Activated CD4-positive, alpha-beta T cell treated with anti-CD3 and anti-CD28 coated beads, Interleukin-2, Interleukin-4, amounts not matched to agents 100 ng/mL and 50 ng/mL, durations not matched to agents 16 hours and 8 hours (primary cell): ENCODE data around the gene MPEG1.

Experiments used
- DNase-seq: peaks from one replicate; pipeline ENCODE4 v3.0.0-alpha.2; 2020; ENCODE audit warnings: low spot score

MPEG1 gene

DNA sequence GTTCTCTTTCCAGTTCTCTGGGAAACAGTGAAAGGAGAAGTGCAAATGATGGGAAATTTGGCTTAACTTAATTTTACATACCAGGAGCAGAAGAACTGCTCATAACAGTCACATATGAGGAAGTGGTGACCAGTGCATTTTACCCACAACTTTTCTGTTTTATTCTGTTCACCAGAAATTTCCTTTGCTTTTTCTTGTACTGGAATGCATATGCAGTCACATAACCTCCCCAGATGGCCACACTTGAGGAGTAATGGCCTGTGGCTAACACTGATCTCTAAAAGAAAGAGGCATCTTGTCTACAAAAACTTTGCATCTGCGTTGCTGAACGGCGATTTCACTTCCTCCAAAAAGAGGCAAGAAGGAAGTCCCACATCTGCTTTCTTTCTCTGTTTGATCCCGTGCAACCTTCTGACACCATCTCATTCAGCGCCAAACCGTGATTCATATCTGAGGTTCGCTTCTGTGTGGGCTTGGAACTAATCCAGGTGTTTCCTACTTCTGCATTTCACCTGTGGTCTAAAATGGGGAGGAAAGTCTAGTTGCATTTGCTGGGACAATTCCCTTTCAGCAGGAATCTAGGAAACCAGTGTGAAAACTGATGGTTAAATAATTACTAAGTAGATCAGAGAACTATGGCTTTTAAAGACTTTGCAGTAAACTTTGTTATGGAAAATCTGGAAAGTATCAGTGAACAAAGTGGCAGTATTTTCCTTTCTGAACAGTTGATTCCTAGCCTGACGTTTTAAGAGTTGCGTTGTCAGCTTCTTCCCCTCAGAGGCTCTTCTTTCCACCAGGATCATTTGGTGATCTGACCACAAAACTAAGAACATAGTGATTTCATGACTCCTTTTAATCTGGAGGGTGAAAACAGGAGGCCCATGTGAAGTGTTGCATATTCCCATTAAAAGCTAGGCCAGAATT is 4.2 kb upstream of the MPEG1 start:
- peak; percentile 17 for DNase-seq

DNA sequence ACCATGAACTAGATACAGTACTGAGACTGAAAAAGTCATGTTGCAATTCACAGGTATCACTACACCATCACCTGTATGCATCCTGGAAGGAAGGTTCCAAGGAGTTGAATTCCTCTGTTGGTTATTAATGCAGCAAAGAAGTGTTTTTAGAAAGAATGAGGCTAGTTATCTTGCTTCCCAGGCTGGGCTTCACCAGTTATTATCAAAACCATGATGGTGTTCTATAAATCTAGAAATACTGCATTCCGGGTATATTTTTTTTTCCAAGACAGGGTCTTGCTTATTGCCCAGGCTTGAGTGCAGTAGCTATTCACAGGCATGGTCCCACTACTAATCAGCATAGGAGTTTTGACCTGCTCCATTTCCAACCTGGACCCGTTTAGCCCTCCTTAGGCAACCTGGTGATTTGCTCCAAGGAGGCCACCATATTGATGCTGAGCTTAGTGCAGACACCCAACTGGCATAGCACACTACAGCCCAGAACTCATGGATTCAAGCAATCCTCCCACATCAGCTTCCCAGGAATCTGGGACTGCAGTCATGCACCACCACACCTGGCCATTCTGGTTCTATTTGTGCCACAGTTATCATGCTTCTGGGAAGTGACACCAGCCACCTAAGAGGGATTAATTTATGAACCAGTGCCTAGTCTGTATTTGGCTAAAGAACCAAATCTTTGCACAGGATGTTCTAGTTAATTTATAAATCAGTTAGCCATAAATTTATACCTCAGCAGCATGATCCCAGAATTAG is 1.6 kb upstream of the MPEG1 start:
- no peak for DNase-seq

DNA sequence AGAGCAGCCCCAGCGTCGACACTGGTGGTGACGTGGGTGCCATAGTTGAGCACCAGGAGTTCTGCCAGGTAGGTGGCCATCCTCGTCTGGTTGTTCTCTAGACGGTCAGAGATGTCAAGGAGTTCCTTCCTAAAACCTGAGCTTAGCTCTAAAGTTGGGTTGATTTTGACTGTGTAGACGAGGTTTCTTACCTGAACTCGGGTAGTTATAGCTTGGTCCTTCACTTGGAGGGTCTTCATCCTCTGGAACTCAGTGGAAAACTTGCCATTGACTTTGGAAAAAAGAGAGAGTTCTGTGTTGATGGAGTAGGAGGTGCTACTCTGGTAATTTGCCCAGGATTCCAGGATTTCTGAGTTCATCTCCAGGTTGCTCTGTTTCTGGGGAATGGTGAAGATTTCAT is 505 bp downstream of the MPEG1 start:
- DNase-seq = no peak

DNA sequence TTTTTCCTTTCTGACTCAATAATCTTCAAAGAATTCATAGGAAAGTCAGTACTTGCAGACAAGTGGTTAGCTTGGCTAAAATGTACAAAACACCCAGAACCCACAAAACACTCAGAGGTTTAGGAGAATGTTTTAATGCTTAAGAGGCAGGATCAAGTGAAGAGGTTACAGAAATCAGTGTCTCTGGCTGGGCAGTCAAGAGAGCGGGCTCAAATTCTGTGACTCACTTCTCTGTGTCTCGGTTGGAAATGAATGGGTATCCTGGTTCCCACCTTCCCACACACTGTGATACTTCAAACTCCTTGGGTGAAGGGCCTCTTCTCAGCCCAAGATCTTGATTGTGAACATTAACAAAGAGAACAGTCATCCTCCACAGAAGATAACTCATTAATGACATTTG is 3.8 kb downstream of the MPEG1 start:
- DNase-seq = no peak

DNA sequence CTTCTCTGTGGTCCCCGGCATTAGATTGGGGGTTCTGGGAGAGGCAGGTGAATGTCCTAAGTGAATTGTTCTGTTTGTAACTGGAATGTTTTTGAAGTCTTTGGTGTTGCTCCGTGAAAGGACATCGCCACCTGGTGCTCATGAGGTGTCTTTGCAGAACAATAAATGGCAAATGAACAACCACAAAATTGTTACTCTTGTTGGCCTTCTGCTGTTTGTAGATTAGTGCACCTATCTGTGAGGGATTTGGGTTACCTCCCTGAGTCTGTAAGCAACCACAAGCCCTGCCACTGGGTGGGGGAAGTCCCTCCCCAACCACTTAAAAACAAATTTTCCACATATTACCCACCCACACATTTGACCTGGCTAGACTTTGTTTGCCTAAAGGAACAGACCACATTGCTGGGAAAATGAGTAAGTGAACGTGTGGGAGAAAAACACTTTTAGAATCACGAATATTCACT is 4.7 kb downstream of the MPEG1 start:
- DNase-seq = peak; percentile 35

DNA sequence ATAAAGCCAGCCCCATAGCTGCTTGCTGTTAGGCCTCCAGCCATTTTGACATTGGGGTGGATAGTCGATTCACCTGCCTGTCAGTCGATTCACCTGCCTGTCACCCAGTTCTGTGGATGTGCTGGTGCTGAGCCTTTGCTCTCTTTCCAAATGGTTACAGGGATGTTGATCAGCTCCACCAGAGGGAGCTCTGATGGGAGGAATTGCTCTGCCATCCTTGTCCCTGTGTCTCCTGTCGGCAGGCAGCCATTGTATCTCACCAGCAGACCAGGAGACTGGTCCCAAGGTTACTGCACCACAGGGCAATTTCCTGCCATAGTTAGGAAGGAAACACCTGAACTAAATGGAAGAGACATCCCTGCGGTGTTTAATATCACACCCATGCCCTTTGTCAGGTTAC is 6.1 kb downstream of the MPEG1 start:
- peak; percentile 16 for DNase-seq

DNA sequence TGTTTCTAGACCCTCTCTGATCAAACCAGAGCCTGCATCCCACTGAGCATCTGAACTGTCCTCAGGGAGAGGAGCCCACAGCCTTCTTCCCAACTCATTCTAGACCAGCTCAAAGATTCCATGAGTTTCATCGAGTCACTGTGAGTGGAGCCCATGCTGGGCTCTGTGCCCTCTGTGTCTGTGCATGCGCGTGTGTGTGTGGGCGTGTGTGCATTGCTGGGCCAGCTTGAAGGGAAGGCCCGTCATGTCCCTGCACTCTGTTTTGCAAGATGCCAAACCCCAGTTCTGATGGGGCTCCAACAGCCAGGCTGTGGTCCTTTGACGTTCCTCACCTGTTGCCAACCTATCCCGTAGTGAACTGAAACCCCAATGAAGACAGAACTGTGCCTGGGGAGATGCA is 7.1 kb downstream of the MPEG1 start:
- DNase-seq = no peak

DNA sequence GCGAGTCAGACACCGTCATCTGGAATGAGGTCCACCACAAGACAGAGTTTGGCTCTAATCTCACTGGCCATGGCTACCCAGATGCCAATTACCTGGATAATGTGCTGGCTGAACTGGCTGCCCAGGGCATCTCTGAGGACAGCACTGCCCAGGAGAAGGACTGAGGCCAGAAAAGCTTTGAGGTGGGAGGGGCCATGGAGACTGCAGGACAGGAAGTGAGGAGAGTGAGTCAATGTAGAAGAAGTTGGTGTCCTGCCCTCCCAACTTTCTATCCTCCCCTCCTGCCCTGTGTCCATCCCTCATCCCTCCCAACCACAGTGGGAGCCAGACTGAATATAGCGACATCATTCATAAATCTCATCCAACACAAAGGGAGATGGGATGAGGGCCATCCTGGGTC is 8.0 kb downstream of the MPEG1 start:
- DNase-seq = no peak

DNA sequence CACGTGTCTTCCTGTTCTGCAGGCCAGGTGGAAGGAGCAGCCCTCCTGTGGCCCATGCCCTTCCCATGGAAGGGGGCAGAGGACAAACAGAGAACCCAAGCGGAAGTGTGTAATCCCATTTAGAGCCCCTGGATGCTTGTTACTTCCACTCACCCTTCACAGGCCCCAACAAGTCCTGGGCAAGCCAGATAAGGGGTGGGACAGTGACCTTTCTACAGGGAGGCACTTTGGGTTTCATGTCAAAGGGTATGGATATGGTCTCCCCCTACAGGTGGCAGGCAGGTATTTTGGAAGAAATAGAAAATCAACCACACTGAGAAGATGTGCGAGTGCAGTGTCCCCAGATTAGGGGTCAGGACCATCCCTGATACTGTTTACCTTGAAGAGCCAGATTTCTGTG is 11.4 kb downstream of the MPEG1 start:
- DNase-seq = no peak

DNA sequence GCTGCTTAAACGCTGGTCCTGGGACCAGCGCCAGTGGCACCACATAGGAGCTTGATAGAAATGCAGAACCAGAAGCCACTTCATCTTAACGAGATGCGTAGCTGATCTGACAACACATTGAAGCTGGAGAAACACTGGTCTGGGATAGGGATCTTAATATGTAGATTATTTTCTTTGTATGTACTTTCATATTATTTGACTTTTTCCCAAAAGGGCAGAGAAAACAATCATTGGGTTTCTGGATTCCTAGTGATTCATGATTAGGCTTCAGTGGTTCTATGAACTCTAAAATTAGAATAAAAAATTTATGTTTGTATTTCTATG is 12.3 kb downstream of the MPEG1 start:
- no peak for DNase-seq

DNA sequence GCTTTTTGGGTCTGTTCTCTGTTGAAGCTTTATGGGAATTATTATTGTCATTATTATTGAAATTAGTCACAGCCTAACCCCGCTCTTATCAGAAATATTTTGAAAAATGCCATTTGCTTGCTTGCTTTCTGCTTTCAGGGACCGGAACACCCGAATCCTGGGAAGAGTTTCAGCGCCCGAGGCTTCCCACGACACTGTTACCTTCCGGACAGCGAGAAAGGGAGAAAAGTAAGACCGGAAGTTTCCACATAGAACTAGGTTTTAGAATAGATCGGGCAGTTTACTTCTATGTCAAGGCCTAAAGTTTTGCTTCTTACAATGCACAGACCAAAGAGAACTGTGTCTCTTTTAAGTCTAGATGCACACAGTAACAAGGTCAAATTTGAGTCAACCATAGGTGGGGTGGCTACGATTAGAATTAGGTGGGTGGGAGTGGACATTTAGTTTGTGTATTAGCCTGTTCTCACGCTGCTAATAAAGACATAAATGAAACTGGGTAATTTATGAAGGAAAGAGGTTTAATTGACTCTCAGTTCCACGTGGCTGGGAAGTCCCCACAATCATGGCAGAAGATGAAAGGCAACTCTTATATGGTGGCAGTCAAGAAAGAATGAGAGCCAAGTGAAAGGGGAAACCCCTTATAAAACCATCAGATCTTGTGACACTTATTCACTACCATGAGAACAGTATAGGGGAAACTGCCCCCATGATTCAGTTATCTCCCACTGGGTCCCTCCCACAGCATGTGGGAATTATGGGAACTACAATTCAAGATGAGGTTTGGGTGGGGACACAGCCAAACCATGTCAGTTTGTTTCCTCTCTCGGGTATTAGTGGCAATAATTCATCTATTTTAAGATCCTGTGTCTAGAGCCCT is 12.9 kb downstream of the MPEG1 start:
- DNase-seq = peak; percentile 20

DNA sequence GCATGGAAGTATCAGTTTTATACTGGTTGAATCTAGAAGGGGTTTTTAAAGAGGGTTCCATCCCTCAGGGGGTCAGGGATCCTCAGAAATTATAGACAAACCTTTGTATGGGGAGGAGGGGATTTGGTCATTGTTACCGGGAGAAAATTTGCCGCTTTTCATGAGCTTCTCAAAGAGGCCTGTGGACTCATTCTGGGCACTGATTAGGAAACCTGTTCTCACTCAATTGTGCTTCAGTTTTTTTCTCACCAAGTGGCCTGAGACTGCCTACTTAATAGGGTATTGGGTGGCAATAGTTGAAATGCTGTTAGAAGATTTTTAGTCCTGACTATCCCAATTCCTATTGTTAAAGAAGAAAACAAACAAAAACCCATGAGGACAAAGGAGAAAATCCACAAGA is 14.0 kb downstream of the MPEG1 start:
- DNase-seq = no peak

DNA sequence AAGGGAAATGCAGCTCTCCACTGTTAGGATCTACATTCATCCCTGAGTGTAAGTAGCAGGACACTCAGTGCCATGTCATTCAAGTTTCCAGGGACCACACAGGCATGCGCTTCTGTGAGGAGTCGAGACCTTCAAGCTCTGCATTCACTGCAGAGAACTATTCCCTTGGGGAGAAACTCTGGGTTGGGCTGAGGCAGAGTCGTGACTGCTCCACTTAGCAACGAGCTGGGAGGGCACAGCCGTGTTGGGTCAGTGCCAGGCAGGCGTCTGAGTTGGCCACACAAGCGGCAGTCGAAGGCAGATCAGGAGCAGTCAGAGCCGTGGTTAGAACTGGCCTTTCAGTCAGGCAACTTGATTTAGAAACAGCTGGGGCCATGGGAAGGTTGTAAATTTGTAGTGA is 14.7 kb downstream of the MPEG1 start:
- no peak for DNase-seq

DNA sequence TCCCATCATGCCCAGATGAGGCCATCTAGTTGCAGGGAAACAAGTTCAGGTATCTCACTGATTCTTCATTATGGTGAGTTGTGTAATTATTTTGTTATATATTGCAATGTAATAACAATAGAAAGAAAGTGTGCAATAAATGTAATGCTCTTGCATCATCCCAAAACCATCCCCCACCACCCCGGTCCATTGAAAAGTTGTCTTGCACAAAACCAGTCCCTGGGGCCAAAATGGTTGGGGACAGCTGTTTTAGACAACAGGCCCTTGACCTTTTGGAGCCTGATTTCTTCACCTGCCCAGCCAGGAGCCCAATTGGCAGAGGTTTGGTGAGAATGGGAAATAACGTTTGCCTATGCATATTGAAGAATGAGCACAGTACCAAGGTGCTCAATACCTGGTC is 15.9 kb downstream of the MPEG1 start:
- DNase-seq = no peak

DNA sequence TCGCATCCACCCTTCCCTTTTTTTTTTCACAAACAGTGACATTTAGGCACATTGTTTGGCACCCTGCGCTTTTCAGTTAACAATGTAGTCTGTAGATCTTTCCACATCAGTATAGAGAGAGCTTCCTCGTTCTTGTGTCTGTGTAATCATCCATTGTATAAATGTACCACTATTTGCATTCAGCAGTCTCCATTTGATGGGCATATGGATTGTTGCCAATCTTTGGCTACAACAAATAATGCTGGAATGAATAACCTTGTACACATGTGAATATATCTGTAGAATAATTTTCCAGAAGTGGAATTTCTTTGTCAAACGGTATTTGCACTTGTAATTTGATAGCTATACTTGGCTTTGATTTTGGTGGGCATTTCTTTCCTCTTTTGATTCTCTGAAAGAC is 17.1 kb downstream of the MPEG1 start:
- DNase-seq = no peak

DNA sequence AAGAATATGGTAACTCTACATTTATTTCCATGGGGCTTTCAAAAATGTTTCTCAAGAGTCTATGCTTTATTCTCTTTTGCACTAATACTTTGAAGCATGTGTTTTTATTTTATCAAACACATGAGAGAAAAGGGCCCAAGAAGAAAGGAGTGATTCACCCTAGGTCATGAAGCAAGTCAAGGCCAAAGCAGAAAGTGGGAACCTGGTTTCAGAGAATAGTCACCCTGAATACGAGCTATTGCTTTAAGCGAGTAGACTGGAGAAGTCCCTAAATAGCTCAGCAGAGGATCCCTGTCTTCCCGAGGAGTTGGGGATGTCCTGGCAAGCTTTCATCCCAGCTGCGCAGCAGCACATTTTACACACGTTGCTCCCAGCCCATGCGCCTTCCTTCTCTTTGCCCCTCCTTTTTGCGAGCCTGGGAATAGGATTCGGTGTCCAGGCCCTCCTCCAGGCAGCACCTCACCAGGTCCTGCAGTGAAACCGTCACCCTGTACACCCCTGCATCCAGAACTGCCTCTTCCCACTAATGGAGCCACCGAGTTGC is 19.1 kb downstream of the MPEG1 start:
- no peak for DNase-seq

DNA sequence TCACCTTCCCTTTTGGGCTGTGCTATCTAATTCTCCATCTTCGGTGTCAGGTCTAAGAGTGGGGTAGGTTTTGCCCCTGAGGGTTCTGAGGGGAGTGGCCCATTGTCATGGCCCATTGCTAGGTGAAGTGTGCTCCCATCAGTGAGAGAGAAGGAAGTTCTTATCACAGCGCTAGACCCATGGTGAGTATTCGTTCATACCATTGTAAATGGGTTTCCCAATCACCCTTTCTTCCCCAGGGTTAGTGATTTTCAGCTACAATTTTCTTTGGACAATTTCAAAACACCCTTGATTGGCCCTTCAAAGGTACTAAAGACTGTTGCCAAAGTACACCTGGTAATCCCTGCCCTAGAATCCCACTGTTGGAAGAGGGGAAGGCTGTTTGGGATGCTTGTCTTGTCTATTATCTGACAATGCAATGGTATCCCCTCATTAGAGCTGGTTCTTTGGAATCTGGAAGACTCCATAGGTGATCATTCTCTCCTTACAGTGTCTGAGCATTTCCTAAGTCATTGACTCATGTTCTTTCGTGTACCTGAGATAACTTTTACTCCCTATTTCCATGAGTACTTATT is 20.2 kb downstream of the MPEG1 start:
- no peak for DNase-seq

DNA sequence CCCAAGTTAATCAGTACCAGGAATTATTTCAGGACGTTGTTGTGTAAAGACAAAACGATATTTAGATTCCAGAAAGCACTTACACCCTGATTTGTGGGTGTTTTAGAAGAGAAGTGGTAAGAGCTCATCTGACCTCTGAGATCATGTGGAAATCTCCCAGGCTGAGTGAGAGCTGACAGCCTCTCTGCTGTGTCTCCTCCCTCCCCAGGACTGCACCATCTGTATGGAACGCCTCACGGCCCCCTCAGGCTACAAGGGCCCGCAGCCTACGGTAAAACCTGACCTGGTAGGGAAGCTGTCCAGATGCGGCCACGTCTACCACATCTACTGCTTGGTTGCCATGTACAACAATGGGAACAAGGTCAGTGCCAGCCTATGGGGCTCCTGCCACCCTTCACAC is 20.8 kb downstream of the MPEG1 start:
- no peak for DNase-seq

DNA sequence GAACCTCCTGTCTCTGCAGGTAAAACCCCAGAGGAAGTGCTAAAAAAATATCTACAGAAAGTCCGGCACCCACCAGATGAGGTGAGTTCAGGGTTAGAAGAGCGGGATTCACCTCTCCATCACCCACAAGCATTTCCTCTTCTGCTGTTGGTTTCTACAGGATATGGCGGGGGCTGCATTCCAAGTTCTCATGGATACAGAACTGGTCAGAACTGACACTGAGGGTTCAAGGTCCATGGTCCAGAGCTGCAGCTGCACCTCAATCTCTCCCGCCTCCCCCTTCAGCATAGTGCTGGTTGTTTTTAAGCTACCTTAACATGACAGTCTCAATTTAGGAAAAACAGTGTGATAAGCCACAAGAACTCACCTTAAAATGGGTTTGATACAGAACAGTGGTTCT is 21.6 kb downstream of the MPEG1 start:
- DNase-seq = no peak

DNA sequence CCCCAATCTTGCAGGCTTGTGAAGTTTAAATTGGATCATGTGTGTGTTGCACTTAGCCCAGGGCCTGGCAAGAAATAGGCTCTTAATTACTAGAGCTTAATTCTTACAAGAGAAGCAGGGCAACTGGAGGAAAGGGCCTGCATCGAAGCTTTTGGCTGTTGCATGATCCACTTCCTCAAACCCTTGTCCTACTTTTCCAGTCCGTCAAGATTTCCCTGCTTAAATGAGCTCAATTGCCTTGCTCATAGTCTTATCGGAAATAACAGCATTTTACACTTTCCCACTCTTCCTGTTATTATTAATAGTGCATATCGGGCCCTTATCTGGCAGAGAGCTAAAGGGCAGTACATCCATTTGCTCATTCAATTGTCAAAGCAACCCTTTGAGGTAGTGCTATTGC is 22.7 kb downstream of the MPEG1 start:
- no peak for DNase-seq

DNA sequence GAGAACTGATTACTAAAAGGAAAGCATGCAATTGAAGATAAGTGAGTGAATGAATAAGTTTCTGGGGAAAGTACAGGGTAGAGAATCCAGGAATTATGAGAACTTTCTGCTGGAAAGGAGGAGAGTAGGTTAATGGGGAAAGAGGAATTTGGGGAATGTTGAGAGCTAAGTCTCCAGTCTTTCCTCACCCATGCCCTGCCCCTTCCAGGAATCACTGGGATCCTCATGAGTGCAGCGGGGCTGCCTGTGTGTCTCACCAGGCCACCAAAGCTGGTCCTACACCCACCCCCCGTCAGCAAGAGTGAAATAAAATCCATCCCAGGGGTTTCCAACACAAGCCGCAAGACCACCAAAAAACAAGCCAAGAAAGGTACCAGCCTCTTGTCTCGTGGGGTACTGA is 23.8 kb downstream of the MPEG1 start:
- no peak for DNase-seq

DNA sequence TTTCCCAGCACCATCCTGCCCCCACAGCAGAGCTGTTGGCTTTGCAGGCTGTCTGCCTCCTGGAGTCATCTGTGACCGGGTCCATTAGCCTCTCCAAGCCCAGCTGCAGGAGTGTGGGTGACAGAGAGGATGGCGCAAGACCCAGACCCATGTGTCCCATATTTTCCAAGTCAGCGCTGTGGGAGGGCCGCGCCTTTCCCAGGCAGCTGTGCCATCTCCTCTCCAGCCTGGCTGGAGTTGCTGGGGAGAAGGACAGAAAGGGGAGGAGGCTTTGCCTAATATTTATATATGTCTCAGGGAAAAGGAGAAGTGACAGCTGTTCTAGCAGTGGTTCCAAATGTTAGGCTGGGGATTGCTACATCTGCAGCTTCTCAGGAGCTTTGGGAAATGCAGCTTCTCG is 25.1 kb downstream of the MPEG1 start:
- no peak for DNase-seq
